HG03520 (cell line): ENCODE measurements around the gene MORN1.

Experiments
- ATAC-seq: cut with Tn5 transposase; IDR thresholded peaks from one replicate; pipeline ENCODE4 v1.9.1; 2021; ENCODE audit warnings: mild to moderate bottlenecking, moderate library complexity; ENCODE audit not compliant: unreplicated experiment

MORN1 gene

DNA sequence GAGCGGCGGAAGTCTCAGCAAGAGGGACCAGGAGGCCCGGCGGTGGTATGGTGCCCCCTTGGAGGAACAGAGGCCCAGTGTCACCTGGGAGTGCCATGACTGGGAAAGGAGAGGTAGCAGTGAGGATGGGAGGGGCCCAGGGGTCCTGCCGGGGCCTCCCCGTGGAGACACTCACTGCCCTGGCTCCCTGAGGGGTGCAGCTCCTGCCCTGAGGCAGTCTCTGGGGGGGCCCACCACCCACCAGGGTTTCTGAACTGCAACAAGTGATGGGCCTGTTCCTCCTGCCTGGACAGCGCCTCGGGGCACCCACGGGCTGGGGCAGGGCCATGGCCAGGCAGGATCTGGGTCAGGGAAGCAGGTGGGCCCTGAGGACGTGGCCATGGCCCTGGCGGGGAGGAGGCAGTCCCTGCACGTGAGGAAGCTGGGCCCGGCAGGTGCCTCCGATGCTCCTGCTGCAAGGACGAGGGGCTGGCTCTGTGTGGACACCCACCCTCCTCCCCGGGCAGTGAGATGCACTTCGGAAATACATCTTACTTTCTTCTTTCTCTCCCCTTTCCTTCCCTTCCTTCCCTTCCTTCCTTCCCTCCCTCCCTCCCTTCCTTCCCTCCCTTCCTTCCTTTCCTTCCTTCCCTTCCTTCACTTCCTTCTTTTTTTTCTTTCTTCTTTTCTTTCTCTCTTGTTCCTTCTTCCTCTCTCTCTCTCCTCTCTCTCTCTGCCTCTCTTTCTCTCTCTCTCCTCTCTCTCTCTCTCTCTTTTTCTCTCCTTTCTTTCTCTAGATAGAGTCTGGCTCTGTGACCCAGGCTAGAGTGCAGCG, 66.6 kb downstream of the MORN1 start:
- no peak for ATAC-seq

DNA sequence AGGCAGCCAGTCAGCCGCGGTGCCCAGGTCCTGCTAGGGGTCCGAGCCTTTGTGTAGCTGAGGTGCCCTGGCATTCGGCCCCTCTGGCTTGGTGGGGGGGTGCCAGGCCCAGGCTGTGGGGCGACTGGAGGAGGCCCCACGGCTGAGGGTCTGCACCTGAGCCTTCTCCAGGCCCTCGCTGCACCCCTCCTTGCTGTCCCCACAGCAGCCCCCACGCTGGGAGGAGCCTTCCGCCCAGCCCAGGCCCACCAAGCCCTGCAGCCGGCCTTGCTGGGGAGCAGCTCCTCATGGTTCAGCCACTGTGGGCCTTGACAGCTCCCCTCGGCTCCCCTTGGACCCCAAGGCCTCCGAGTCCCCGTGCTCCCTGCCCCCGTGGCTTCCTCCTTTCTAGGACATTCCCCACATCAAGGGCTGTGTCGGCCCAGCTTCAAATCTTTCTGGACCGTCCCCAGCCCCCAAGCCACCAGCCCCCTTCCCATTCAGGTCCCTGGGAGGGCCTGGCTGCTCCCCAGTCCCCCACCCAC, 67.8 kb downstream of the MORN1 start:
- no peak for ATAC-seq

DNA sequence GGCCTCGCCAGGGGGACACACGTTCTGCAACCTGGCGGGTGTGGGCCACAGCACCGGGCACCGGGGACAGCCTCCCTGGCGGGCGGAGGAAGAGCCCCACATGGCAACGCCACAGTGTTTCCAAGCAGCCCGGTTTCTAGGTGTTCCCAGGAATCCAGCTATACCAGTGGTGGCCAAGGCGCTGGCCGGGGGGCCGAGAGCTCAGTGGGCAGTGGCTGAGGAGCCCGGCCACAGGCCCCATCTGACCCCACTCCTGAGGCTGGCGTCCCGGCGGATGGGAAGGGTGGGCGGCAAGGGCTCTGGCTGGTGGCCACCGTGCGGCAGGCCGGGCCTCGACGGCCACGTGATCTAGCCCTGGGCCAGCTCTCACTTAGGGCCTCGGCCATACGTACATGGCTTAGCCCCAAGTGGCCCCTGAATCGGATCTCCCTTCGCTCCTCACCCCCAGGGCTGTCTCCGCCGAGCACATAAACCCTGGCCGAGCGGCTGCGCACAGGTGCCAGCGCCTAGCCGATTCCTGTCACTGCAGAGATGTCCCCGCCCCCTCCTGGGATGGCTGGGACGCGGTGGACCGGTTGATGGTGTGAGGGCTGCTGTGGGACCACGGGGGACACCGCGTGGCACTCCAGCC, 68.7 kb downstream of the MORN1 start:
- ATAC-seq: no peak

DNA sequence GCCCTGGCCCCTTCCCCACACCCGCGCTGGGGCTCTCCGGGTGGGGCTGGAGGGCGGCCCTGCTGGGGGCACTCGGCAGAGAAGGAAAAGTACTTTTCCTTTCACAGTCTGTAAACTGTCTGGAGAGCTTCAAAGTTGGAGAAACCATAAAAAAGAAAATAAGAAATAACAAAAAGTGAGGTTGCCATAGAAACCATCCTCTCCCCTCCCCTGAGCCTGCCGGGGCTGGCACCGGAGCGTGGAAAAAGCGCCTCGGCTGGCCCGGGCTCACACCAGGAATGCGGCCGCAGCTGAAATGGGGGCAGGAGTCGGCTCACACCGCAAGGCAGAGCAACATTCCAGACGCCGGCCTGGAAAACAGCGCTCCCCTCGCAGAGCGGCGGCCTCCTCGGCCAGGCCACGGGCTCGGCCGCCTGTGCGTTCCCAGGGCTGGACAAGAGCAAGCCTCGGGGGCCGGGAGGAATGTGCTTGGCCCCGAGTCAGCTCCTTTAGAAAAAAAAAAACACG, 69.2 kb downstream of the MORN1 start:
- no peak for ATAC-seq

DNA sequence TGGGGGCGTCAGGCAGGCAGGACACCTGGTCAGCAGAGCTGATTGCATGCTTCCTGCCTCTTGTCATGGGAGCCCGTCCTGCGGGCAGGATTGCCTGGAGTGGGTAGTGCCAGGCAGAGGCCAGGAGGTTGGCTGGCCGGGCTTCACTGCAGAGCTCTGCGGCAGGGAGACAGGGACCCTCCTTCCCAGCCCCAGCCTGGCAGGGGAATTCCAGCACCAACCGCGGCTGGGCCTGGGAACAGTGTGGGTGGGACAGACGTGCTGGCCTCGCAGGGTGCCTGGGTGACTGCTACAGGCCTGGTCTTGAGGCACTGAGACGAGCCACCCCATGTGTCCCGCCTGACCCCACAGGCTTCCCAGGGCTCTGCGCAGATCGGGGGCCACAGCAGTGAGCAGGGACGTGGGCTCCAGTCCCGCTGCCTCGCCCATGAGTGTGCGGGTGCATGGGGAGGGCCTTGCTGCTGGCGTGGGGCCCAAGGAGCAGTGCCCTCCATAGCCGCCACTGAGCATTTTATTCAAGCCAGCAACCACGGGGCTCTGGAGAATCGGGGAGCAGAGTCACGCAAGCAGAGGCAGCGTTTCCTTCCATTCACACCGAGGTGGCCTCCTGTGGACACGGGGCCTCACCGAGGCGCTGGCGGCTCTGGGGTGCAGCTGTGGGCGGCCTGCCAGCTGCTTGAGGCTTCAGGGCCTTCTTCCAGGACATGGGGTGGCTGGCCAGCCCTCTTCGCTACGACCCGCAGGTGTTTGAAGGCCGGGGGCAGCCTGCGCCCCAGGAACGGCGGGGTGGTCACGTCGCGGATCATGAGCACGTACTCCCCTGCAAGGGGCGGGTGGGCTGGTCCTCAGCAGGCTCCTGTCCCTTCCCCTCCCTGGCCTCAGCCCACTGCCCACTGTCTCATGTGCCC, 70.3 kb downstream of the MORN1 start:
- ATAC-seq: no peak

DNA sequence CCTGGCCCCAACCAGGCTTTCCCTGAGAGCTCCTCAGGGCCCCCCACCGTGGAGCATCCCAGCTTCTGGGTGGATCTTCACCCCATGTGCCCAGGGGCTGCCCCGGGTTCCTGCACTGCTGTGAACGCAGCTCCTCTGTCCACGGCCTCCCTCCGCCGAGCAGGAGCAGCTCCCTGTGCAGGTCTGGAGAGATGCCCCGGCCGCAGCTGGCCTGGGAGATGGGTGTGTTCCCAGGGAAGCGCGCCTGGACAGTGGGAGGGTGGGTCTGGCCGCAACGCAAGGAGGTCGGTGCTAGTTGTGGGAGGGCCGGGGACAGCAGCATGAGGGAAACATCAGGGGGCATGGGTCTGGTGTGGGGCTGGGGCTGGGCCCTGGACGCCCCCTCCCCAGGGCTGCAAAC, 71.3 kb downstream of the MORN1 start:
- ATAC-seq: no peak

DNA sequence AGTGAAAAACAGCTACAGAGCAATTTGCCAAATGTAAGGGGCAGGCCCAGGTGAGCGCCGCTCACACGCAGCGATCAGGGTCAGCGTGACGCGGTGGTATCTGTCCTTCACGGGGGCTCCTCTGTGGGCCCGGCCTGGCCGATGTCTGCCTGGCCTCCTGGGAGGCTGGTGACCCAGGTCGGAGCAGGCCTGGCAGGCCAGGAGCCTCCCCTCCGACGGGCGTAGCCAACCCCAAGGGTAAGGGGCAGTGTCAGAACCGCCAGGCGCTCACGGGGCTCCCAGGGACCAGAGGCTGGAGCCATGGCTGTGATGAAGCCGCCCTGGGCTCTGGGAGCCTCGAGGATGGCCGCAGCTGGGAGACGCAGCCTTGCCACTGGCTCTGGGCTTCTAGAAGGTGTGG, 72.1 kb downstream of the MORN1 start:
- no peak for ATAC-seq

DNA sequence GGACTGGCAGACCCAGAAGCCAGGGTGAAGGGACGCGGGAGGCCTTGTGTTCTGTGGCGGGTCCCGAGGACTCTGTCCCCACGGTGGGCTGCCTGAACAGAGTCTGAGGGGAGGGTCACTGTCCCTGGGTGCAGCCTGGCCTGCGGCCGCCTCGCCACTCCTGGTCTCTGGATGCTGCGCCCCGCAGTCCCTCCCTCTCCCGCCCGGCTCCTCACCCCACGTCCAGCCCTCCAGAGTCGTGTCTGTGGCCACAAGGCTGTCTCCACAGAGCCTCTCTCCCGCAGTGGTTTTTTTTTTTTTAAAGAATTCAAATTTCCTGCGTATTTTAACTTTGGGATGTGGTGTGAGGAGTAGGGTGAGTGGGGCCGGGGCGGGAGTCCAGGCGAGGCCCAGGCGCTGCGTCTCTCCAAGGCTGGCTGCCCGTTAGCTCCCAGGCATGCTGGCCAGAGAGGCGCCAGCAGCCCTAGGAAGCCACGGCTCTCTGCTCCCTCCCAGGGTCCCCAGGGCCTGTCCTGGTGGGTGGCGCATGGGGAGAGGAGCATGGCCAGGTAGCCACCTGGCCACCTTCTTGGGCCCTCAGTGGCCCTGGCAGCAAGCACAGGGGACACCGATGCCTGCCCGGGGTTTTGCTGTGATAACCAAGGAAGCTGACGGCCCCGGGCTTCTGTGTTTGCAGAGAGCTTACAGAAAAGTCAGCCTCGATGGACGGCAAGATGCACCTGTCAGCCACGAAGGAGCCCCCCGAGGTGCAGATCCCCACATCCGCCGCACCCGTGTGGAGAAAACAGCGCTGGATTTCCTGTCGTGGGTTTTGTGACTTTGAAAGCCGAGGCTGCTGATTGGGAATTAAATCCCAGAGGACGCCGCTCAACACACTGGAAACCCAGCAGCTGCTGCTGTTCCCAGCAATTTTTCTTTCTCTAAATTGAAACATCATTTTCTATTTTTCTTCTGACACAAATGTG, 72.8 kb downstream of the MORN1 start:
- ATAC-seq: no peak

DNA sequence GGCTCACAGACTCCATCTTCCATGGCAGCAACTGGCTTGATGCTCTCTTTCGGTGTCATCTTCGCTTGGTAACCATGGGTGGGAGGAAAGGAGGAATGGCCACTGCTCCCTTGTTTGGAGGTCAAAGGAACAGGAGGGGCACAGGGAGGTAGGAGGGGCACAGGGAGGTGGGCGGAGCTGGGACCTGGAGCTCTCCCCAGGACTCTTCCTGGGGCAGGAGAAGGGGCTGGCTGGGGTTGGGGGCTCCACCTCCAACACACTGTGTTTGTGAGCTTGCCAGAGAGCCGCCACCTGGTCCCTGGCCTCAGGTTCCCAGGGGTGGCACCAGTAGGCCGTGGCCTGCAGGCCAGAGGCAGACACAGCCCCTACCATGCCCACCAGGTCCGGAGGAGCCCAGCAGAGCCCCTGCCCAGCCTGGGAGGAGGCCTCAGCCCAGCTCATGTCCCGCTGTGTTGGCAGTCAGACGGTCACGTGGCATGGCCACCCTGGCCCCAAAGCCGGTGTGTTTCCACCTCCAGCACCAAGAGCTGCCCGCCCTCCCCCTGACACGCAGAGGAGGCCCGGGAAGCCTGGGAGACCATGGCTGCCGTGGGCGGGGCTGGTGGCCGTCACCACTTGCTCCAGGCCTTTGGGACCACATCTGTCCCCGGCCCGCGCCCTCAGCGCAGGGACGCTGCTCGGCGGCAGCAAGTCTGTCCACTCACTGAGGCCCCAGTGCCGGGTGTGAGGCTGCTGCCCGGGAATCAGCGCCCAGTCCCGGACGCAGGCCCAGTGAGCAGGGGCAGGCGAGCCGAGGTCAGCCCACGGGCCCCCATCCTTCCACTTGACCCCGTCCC, 73.9 kb downstream of the MORN1 start:
- ATAC-seq: no peak

DNA sequence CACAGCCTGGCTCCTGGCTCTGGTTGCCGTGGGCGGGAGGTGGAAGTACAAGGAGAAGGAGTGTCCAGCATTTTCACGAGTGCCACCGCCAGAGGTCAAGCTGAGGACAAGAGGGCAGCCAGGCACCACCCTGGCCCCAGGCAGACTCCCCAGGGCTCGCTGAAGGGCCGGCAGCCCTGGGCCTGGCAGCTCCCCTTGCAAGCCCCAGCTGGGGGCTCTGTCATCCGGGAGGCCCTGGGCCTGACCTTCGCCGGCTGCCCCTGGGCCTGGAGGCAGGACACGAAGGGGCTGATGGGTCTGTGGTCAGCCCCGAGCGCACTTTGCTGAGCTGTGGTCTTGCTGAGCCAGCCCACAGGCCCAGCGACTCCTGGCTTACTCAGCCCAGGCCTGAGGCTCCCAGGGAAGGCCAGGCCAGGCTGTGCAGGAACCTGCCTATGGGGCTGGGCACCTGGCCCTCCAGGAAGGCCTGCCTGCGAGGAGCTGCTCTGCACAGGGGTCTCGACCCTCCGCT, 74.8 kb downstream of the MORN1 start:
- ATAC-seq: no peak

DNA sequence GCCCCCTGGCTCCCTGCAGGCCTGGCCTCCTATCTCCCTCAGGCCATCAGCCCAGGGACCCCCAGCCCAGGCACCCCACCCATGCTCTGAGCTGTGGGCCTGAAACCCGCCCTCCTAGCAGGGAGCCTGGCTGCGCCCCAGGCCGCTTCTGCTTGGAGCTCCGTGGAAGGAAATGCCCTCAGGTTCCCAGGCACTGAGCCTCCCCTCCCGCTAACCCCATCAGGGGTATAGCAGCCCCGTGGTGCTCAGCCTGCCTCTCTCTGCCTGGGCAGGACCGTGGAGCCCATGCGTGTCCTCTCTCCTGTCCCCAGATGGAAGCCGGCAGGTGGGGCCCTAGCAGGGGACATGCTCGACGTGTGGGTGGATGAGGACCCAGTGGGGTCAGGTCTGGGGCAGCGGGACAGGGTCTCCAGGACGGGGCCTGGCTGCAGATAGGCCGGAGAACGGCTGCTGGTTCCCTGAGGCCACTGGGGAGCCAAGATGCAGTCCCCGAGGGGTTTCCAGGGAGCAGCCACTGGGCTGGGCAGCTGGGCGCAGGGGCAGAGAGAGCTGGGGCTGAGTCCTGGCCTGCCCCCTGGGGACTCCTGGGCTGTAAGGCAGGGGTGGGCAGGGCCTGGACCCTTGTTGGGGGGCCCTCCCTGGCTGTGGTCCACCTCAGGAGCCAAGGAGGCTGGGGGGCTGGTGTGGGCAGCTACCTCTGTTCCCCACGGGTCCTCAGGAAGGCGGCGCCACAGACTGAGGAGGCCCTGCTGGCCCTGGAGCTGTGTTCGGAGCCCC, 75.5 kb downstream of the MORN1 start:
- no peak for ATAC-seq

DNA sequence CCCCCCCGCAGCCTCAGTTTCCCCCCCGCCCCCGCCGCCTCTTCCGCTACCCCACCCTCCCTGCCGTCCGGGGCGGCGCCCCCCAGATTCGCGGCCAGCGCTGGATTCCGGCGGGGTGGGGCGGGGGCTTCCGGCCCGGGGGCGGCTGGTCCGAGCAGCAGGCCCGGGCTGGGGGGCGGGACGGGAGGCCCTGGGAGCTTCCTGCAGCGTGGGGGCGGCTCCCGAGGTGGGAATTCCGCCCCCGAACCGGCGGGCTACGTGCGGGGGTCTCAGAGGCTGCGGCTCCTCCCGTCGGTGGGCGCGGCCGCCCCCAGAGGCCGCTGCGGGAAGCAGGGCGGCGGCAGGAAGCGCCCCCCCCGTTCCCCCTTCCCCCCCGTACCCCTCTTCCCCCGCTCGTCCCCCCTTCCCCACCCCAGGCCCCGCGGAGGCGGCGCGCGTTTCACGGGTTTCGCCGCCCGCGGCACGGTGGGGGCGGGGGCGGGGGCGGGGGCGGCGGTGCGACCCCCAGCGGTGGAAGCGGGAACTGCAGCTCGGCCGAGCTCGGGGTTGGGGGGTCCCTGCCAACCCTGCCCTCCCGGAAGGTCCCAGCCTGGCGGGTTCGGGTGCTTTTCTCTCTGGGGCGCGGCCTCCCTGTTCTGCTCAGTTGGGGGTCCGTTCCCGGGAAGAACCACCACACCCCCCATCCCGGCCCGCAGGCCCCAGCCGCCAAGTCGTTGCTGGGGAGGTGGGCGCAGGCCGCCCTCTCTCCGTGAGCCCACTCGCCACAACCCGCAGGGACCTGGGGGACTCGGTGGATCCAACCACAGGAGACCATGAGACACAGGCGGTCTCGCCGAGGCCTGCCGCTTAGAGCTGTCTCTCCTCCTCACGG, 76.3 kb downstream of the MORN1 start:
- ATAC-seq: no peak

DNA sequence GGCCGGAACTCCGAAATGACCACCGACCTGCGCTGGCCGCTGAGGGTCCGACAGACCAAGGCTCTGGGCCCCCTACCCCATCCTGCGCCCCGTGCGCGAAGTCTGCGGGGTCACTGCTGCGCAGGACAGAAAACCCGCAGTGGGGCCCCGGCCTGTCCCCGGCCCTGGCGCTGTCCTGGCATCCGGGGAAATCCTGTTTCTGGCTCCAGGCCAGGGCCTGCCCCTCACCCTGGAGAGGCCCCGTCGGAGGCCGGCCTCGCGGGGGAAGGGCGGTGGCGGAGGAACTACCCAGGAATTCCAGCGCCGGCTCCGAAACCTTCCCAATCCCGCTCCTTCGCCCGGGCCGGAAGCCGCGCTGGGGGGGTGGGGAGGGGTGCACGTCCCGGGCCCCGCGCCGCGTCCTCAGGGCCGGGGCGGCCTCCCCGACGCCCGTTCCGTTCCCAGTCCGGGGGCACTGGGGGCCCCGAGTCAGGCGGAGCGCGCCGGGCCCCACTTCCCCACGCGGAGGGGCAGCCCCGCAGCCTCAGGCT, 77.0 kb downstream of the MORN1 start:
- no peak for ATAC-seq

DNA sequence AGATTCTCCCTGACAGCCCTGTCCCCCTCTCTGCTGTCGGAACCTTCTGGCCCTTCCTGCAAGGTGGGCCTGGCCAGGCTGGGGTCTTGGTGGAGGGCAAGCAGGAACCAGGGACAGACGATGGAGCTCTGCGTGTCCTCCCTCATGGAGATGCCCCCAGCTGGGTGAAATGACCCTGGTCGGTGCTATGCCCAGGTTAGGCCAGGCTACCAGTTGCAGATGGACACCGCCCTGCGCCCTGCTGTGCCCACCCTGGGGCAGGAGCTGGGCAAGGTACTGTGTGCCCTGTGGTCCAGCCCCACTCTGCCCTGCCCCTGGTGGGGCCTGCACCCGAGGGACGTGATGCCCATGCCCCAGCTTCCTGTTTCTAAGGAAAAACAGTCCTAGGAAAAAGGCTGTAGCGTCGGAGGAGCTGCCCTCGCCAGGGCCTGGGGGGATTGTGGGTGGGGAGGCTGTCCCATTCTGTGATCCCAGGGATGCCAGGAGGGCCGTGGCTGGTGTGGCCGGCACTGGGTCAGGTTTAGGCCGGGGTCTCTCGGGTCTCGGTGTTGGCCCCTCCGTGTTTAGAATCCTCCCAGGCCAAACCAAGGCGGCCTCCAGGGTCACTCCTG, 77.6 kb downstream of the MORN1 start:
- ATAC-seq: no peak

DNA sequence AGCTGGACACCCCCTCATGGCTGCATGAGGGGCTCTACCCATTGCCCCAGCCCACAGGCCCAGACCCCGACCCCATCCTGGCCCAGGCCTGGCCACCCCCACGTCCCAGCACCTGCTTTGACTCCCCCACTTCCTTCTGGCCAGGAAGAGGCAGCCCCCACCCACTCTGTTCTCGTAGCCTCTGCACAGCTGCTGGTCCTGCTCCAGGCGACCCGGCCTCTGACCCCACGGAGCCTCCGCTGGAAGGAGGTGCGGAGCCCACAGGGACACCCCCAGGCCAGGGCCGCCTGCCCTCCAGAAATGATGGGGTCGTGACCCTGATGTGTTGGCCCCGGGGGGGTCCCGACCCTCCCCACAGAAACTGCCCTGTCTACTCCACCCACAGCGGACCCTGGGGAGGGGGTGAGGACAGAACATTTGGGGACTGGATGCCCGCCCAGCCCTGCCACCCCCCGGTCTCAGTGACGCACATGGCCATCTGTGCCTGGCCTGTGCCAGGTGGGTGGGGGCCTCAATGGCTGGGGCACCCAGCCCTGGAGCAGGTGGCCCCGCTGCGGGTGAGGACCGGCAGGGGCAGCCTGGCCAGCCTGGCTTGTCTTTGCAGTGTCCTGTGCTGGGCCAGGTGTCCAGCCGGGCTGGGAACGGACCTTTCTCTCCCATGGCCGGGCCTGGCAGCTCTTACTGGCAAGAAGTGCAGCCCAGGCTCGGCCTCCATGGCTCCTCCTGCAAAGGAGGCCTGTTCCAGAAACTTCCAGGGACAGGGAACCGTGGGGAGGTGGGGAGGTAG, 78.6 kb downstream of the MORN1 start:
- ATAC-seq: no peak

DNA sequence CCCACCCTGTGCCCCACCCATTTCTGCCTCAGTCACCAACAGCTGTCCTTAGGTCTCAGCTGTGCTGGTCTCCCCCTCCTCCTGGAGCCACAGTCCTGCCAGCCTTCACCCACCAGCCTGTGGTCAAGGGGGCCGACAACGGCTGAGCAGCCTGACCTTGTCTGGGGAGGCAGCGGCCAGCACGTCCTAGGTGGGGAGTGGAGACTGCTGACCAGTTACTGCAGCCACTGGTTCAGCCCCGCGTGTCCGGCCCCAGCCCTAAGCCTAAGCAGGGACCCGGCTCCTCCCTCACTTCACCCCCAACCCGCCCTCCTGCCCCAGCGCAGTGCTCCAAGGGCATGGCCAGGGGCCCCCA, 79.2 kb downstream of the MORN1 start:
- no peak for ATAC-seq
